ENCODE results near the gene HRCT1. TPM values are rescaled to one million over a fixed set of nuclear protein-coding genes. Genes with fewer than 3 reads are reported as not detected.

Gene HRCT1
- total RNA-seq, 1 experiment from 2014 or later, result not detected

GRCh38 chr9:35907711-35908503, 1.9 kb downstream of the HRCT1 start:
- H4K91ac ChIP-seq (ENCODE audit: insufficient read length, low read depth, low read length), result peak overlapping the region; percentile 21
- no peaks in the 10 kb centered on the region for H3K23me2 ChIP-seq (ENCODE audit: insufficient read length, low read depth, low read length, poor library complexity, severe bottlenecking)
- no peak overlapping the region for H3K4ac ChIP-seq (ENCODE audit: low read depth, low read length)
- H2BK120ac ChIP-seq (ENCODE audit: low read depth, low read length, poor library complexity, severe bottlenecking), result no peak overlapping the region
- H3T11ph ChIP-seq (ENCODE audit: low read length), result peak overlapping the region; percentile 10
- peaks cover 9% of the 10 kb centered on the region; the same call in 1 of the 2 replicates for H3K4me1 ChIP-seq (ENCODE audit: insufficient read depth, low read length)
- no peak overlapping the region for H2AFZ ChIP-seq (ENCODE audit: low read length)
- no peak overlapping the region for H2BK15ac ChIP-seq (ENCODE audit: low read depth, low read length)
- H4K8ac ChIP-seq (replicated peaks; ENCODE audit: insufficient read length, low read depth, low read length), result no peak overlapping the region
- no peaks in the 10 kb centered on the region for H3K36me3 Mint-ChIP-seq (ENCODE audit: insufficient read depth in 1 of 3, low read depth in 3 of 3)
- no peak overlapping the region for H2BK5ac ChIP-seq (ENCODE audit: insufficient read length, low read length)
- no peak overlapping the region for H4K5ac ChIP-seq (ENCODE audit: insufficient read length, low read depth, low read length)
- H3K27ac Mint-ChIP-seq, result peak overlapping the region; percentile 34 to 95 (median 91); a peak in 4 of 7 replicates
- H3K23ac ChIP-seq (ENCODE audit: insufficient read length, low read depth, low read length), result no peak overlapping the region
- peaks cover 4% of the 10 kb centered on the region for H3K27me3 Mint-ChIP-seq (ENCODE audit: low read depth)
- no peak overlapping the region for H2AK5ac ChIP-seq (ENCODE audit: insufficient read length, low read length)
- peak overlapping the region; percentile 30 for H3K27ac ChIP-seq (ENCODE audit: insufficient read length, low read depth, low read length)
- no peak for TF ChIP-seq CTCF (conservative IDR thresholded peaks at IDR 0.05)
- H3K9me3 ChIP-seq (ENCODE audit: control insufficient read depth, low read depth, low read length), result no peaks in the 10 kb centered on the region
- no peak overlapping the region for H2BK12ac ChIP-seq (ENCODE audit: insufficient read length, low read depth, low read length)
- WGBS (ENCODE audit: extremely low coverage, insufficient read length, low lambda C conversion rate), result no CpG with 5 or more reads among the region's 13 CpGs
- peak; percentile 77 for DNase-seq
- H3K56ac ChIP-seq (ENCODE audit: insufficient read length, low read depth, low read length), result no peak overlapping the region
- H3K9ac ChIP-seq (ENCODE audit: extremely low read depth, insufficient read length, low read length), result no peak overlapping the region
- no peaks in the 10 kb centered on the region for H3K79me2 ChIP-seq (ENCODE audit: insufficient read depth, low read length)
- peak overlapping the region; percentile 45 for H3K18ac ChIP-seq (ENCODE audit: insufficient read length, low read depth, low read length)
- no peaks in the 10 kb centered on the region for H3K27me3 ChIP-seq (ENCODE audit: insufficient read depth, low read length)
- H3K79me1 ChIP-seq (ENCODE audit: insufficient read depth, low read depth, low read length, poor library complexity, severe bottlenecking), result no peaks in the 10 kb centered on the region
- H3K9me3 Mint-ChIP-seq, result no peaks in the 10 kb centered on the region
- peaks cover 41 to 45% of the 10 kb centered on the region in 2 experiments for H3K4me1 Mint-ChIP-seq
- no peak overlapping the region for H2BK20ac ChIP-seq (ENCODE audit: low read depth, low read length, poor library complexity, severe bottlenecking)
- peak overlapping the region in 1 of 2 experiments; percentile 32; a peak in 2 of 5 replicates for H3K4me3 Mint-ChIP-seq
- H3K4me2 ChIP-seq (ENCODE audit: insufficient read depth, insufficient read length, low read length), result peak overlapping the region; percentile 14
- H4K20me1 ChIP-seq (ENCODE audit: control insufficient read depth, insufficient read depth, insufficient read length), result no peaks in the 10 kb centered on the region
- peak overlapping the region; percentile 68; the same call in 1 of the 2 replicates for H3K14ac ChIP-seq (ENCODE audit: insufficient read depth, low read length)

All from H9 (cell line).